PC-3 (cell line): ENCODE data around the gene PSMD2. TPM values are rescaled to one million over a fixed set of nuclear protein-coding genes. Genes with fewer than 3 reads are reported as not detected.
A peak's percentile ranks its signal among the peaks of the same experiment; 100 is the strongest.

Experiments used
- ATAC-seq: fragments of 200-7000 bp; cut with Tn5 transposase; 2 replicates; pipeline ENCODE4 v1.9.1; 2020; ENCODE audit warnings: mild to moderate bottlenecking, moderate library complexity
- BruUV-seq: library from RNA; stranded (reverse); fragments of 400-500 nt; replicated peaks from 2 replicates; lab custom pipeline; 2021; lab: Mats Ljungman, UMichigan
- CTCF ChIA-PET: fragments of 300-600 bp; sonication (Branson Sonifier 250); formaldehyde crosslinking; loops from one replicate; lab custom pipeline; 2022; ENCODE audit warnings: antibody characterized with exemption; lab: Charles Lee
- POLR2A ChIA-PET: fragments of 300-600 bp; sonication (Branson Sonifier 250); formaldehyde crosslinking; loops from one replicate; lab custom pipeline; 2022; ENCODE audit warnings: antibody characterized with exemption; ENCODE audit not compliant: unreplicated experiment; lab: Charles Lee
- DNase-seq: peaks from one replicate; pipeline ENCODE4 v3.0.0-alpha.2; 2015
- H2AFZ ChIP-seq: fragments of 300-600 bp; sonication (generic); 2 replicates; pipeline ENCODE4 v1.6.0; 2016; ENCODE audit warnings: antibody characterized with exemption, low read length
- H3F3A ChIP-seq: fragments of 300-600 bp; sonication (generic); one replicate; pipeline ENCODE4 v1.6.0; 2017; ENCODE audit warnings: antibody characterized with exemption, low read length, control low read depth, mild to moderate bottlenecking; ENCODE audit not compliant: unreplicated experiment
- H3K27ac ChIP-seq: fragments of 300-600 bp; sonication (generic); 2 replicates; pipeline ENCODE4 v1.5.1; 2016; ENCODE audit warnings: mild to moderate bottlenecking, low read length
- H3K27me3 ChIP-seq: fragments of 300-600 bp; sonication (generic); 2 replicates; pipeline ENCODE4 v1.6.1; 2016; ENCODE audit warnings: low read length, mixed read lengths
- H3K36me3 ChIP-seq: fragments of 300-600 bp; sonication (generic); 2 replicates; pipeline ENCODE4 v1.6.1; 2016; ENCODE audit warnings: low read depth, mixed run types, low read length, mixed read lengths
- H3K4me1 ChIP-seq: fragments of 300-600 bp; sonication (generic); 2 replicates; pipeline ENCODE4 v1.5.1; 2016; ENCODE audit warnings: low read length; ENCODE audit not compliant: insufficient read depth
- H3K4me2 ChIP-seq: fragments of 300-600 bp; sonication (generic); 2 replicates; pipeline ENCODE4 v1.6.0; 2016; ENCODE audit warnings: low read length
- H3K4me3 ChIP-seq: fragments of 300-600 bp; sonication (generic); 2 replicates; pipeline ENCODE4 v1.5.1; 2016; ENCODE audit warnings: mild to moderate bottlenecking, low read length, mixed read lengths
- H3K79me2 ChIP-seq: fragments of 300-600 bp; sonication (generic); 2 replicates; pipeline ENCODE4 v1.6.1; 2017; ENCODE audit warnings: low read length, mixed read lengths
- H3K9ac ChIP-seq: fragments of 300-600 bp; sonication (generic); 2 replicates; pipeline ENCODE4 v1.6.0; 2016; ENCODE audit warnings: mild to moderate bottlenecking, low read length
- H3K9me2 ChIP-seq: fragments of 300-600 bp; sonication (generic); replicated peaks from 2 replicates; pipeline ENCODE4 v1.6.1; 2016; ENCODE audit warnings: mixed run types, low read length, mixed read lengths
- H3K9me3 ChIP-seq: fragments of 300-600 bp; sonication (generic); 2 replicates; pipeline ENCODE4 v1.6.1; 2016; ENCODE audit warnings: low read length, mixed read lengths
- H4K20me1 ChIP-seq: fragments of 300-600 bp; sonication (generic); 2 replicates; pipeline ENCODE4 v1.6.1; 2016; ENCODE audit warnings: low read length, mixed read lengths
- EZH2 ChIP-seq: fragments of 300-600 bp; sonication (generic); IDR thresholded peaks from one replicate; pipeline ENCODE4 v1.6.1; 2017; ENCODE audit warnings: antibody characterized with exemption, mild to moderate bottlenecking, low read length; ENCODE audit not compliant: unreplicated experiment
- EZH2phosphoT487 ChIP-seq: fragments of 300-600 bp; sonication (generic); IDR thresholded peaks from 2 replicates; pipeline ENCODE4 v1.6.1; 2018; ENCODE audit warnings: mild to moderate bottlenecking, antibody characterized with exemption, low read length, borderline replicate concordance
- intact Hi-C: fragments of 100-400 bp; cut with micrococcal nuclease; formaldehyde crosslinking; loops from 2 replicates; pipeline ENCODE4 v1.9.0; 2023
- total RNA-seq: library from RNA; depleted of rRNA; stranded (reverse); fragments of >200 nt; gene quantifications from 2 replicates; pipeline ENCODE4 v1.2.3, GENCODE V29; 2014
- TF ChIP-seq, protein P1 (sequence below): fragments of 300-600 bp; sonication (generic); conservative IDR thresholded peaks from 2 replicates; pipeline ENCODE4 v1.5.1; 2017; ENCODE audit warnings: antibody characterized with exemption, low read depth, mild to moderate bottlenecking, low read length

Gene PSMD2
- total RNA-seq, 1 experiment from 2014 or later, result 1,057 TPM

DNA sequence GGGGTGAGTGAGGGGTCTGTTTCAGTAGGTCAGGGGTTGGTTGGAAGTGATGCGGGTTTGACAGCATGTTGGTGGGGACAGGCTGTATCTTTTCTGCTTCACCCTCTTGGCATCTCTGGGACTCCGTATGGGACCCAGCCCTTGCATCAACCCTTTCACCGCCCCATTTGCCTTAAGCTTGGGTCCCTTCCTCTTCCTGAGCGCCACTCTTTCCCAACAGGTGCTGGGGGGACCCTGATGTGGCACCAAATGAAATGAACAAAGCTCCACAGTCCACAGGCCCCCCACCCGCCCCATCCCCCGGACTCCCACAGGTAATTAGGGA lies 16.5 kb downstream of the PSMD2 start:
- peaks cover 51% of the 10 kb centered on the region for H4K20me1 ChIP-seq
- ATAC-seq, result no peak
- peaks cover 8% of the 10 kb centered on the region for H3F3A ChIP-seq
- H3K36me3 ChIP-seq, result peaks cover 29% of the 10 kb centered on the region
- H3K9me2 ChIP-seq, result no peaks in the 10 kb centered on the region
- ChIA-PET POLR2A (interaction anchor here (0.5 kb wide), 1 partner anchor 36 kb away, joined by 19 read pairs; no protein-coding TSS in a partner anchor), CTCF (no interaction called here)
- H3K27ac ChIP-seq, result peak overlapping the region; percentile 90
- peak overlapping the region; percentile 100 for H3K4me3 ChIP-seq
- H3K4me2 ChIP-seq, result peak overlapping the region; percentile 96
- no peaks in the 10 kb centered on the region for H3K27me3 ChIP-seq
- no peak for DNase-seq
- no peak for TF ChIP-seq EZH2
- TF ChIP-seq EZH2phosphoT487, result no peak
- TF ChIP-seq, protein P1, sequence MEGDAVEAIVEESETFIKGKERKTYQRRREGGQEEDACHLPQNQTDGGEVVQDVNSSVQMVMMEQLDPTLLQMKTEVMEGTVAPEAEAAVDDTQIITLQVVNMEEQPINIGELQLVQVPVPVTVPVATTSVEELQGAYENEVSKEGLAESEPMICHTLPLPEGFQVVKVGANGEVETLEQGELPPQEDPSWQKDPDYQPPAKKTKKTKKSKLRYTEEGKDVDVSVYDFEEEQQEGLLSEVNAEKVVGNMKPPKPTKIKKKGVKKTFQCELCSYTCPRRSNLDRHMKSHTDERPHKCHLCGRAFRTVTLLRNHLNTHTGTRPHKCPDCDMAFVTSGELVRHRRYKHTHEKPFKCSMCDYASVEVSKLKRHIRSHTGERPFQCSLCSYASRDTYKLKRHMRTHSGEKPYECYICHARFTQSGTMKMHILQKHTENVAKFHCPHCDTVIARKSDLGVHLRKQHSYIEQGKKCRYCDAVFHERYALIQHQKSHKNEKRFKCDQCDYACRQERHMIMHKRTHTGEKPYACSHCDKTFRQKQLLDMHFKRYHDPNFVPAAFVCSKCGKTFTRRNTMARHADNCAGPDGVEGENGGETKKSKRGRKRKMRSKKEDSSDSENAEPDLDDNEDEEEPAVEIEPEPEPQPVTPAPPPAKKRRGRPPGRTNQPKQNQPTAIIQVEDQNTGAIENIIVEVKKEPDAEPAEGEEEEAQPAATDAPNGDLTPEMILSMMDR, result no peak
- H3K9me3 ChIP-seq, result no peaks in the 10 kb centered on the region
- BruUV-seq, result TSS peak; percentile 40
- no peak overlapping the region for H2AFZ ChIP-seq
- H3K9ac ChIP-seq, result peak overlapping the region; percentile 100
- intact Hi-C loops, result loop anchor here (2.0 kb wide), 1 partner anchor 19 kb away; no protein-coding TSS in a partner anchor
- H3K79me2 ChIP-seq, result peaks cover 57% of the 10 kb centered on the region
- peaks cover 41% of the 10 kb centered on the region for H3K4me1 ChIP-seq

DNA sequence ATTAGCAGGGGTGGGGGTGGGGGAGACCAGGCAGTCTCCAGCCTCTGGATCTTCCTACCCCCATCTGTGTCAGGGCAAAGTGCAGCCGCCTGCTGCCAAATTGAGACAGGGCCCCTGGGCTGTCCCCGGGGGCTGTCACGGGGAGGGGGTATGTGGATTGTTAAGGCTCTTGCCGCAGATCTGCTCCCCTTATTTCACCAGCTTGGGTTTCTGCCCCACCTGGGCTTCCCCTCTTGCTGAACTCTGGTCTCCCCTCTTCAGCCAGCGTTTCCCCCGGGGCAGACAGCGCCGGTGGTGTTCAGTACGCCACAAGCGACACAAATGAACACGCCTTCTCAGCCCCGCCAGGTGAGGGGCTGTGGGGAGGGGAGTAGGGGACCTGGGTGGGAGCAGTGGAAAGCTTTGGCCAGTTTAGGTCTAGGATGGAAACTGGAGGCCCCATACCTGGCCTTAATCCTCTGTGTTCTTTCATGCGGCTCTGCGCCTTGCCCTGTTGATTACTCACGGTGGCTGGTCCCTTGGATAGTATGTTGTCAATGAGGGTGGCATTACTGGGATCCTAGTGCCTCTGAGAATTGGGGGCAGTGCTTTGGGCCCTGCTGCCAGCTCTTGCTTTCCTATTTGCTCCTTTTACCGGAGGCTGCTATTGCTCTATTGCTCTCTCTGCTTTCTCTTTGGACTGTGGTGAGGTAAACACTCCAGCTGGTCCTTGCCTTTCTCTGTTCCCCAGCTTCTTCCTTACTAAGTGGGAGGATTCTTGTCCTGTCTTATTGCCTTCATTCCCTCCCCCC lies 17.0 kb downstream of the PSMD2 start:
- TF ChIP-seq EZH2phosphoT487 (no peak), EZH2 (no peak)
- TF ChIP-seq, protein P1, result no peak
- ChIA-PET POLR2A (interaction anchor here (0.5 to 0.6 kb wide), 2 partner anchors 27 to 35 kb away, joined by 5 to 19 read pairs; no protein-coding TSS in a partner anchor), CTCF (no interaction called here)
- BruUV-seq, result no TSS peak
- Histone ChIP-seq H3K79me2 (peaks cover 63% of the 10 kb centered on the region), H4K20me1 (peaks cover 56% of the 10 kb centered on the region), H3K4me2 (peak overlapping the region; percentile 96), H3K36me3 (peaks cover 34% of the 10 kb centered on the region), H3K4me1 (peaks cover 45% of the 10 kb centered on the region), H3K9ac (peak overlapping the region; percentile 100), H3K9me2 (no peaks in the 10 kb centered on the region), H3K27me3 (no peaks in the 10 kb centered on the region), H3F3A (peaks cover 5% of the 10 kb centered on the region), H2AFZ (no peak overlapping the region), H3K9me3 (no peaks in the 10 kb centered on the region), H3K4me3 (peak overlapping the region; percentile 100), H3K27ac (peak overlapping the region; percentile 90)
- DNase-seq (peak; percentile 32), ATAC-seq (no peak)
- intact Hi-C loops, result loop anchor here (2.0 kb wide), 1 partner anchor 19 kb away; no protein-coding TSS in a partner anchor

DNA sequence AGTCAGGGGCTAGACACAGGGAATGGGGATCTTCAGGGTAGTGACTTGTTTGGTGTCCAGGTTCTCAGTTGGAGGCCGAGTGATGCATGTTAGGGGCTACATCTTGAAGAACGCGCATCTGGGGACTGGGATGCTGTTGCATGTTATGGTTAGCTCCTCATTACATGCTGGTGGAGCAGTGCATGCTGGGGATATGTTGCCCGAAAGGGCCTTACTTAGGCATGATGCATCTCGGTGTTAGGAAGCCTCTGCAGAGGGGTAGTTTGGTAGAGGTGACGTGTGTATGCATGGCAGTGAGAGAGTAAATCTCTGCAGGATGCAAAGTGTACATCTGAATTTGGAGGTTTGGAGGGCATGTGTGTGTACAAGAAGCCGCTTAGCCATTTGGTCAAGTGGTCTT lies 17.8 kb downstream of the PSMD2 start:
- Histone ChIP-seq H3K9me3 (no peaks in the 10 kb centered on the region), H3K9ac (peak overlapping the region; percentile 100), H3K4me3 (peak overlapping the region; percentile 100), H3F3A (no peaks in the 10 kb centered on the region), H4K20me1 (peaks cover 63% of the 10 kb centered on the region), H3K4me2 (peak overlapping the region; percentile 96), H3K4me1 (peaks cover 45% of the 10 kb centered on the region), H3K27ac (no peak overlapping the region), H3K36me3 (peaks cover 42% of the 10 kb centered on the region), H3K27me3 (no peaks in the 10 kb centered on the region), H3K79me2 (peaks cover 70% of the 10 kb centered on the region), H3K9me2 (no peaks in the 10 kb centered on the region), H2AFZ (no peak overlapping the region)
- ATAC-seq, result no peak
- ChIA-PET POLR2A (interaction anchor here (0.6 kb wide), 1 partner anchor 1460 kb away, joined by 3 read pairs; no protein-coding TSS in a partner anchor), CTCF (no interaction called here)
- intact Hi-C loops, result no loop called here
- TF ChIP-seq EZH2phosphoT487 (no peak), EZH2 (no peak)
- TF ChIP-seq, protein P1, result no peak
- BruUV-seq, result no TSS peak
- DNase-seq, result no peak
